WTC11 (cell line): ENCODE data around the gene HDGFL3. TPM values are rescaled to one million over a fixed set of nuclear protein-coding genes. Genes with fewer than 3 reads are reported as not detected.
"Not testable (repeated sequence)": the region's sequence is repeated elsewhere in the genome, so short reads cannot be mapped to it uniquely, and the experiment has no call there.

Experiments used
- ATAC-seq: fragments of 200-7000 bp; cut with Tn5 transposase; 2 replicates; pipeline ENCODE4 v1.10.0; 2021; ENCODE audit warnings: mild to moderate bottlenecking, moderate library complexity
- CTCF ChIA-PET: fragments of 300-600 bp; sonication (Branson Sonifier 250); formaldehyde crosslinking; loops from one replicate; lab custom pipeline; 2021; ENCODE audit warnings: antibody characterized with exemption; lab: Charles Lee
- POLR2A ChIA-PET: fragments of 350-600 bp; sonication (Branson Sonifier 250); formaldehyde crosslinking; loops from one replicate; lab custom pipeline; 2021; ENCODE audit warnings: antibody characterized with exemption; lab: Charles Lee
- DNase-seq: peaks from one replicate; pipeline ENCODE4 v3.0.0; 2021; ENCODE audit warnings: low spot score
- H3K27ac Mint-ChIP-seq: 2 replicates; pipeline ENCODE4 v1.8.0; 2021; ENCODE audit warnings: mixed read lengths
- H3K27me3 Mint-ChIP-seq: 2 replicates; pipeline ENCODE4 v1.8.0; 2021; ENCODE audit warnings: low read depth, mild to moderate bottlenecking, moderate library complexity, mixed read lengths
- H3K36me3 Mint-ChIP-seq: 2 replicates; pipeline ENCODE4 v1.8.0; 2021; ENCODE audit warnings: mixed read lengths
- H3K4me1 Mint-ChIP-seq: 2 replicates; pipeline ENCODE4 v1.8.0; 2022; ENCODE audit warnings: mixed read lengths
- H3K4me3 Mint-ChIP-seq: 2 replicates; pipeline ENCODE4 v1.8.0; 2021; ENCODE audit warnings: mild to moderate bottlenecking, moderate library complexity, mixed read lengths
- H3K9me3 Mint-ChIP-seq: 2 replicates; pipeline ENCODE4 v1.8.0; 2021; ENCODE audit warnings: mixed read lengths
- CREB1 ChIP-seq: sonication (generic); formaldehyde crosslinking; IDR thresholded peaks from 2 replicates; pipeline ENCODE4 v1.8.0; 2023; ENCODE audit warnings: mild to moderate bottlenecking, missing genetic modification reagents
- EMX1 ChIP-seq: fragments of 250-450 bp; sonication (Bioruptor Pico); IDR thresholded peaks from 2 replicates; pipeline ENCODE4 v1.8.0; 2021; ENCODE audit warnings: mild to moderate bottlenecking
- MXD4 ChIP-seq: fragments of 250-450 bp; sonication (Bioruptor Pico); IDR thresholded peaks from 2 replicates; pipeline ENCODE4 v1.8.0; 2021; ENCODE audit warnings: mild to moderate bottlenecking, moderate library complexity, borderline replicate concordance
- MYBL2 ChIP-seq: sonication (generic); formaldehyde crosslinking; IDR thresholded peaks from 2 replicates; pipeline ENCODE4 v1.8.1; 2023; ENCODE audit warnings: mild to moderate bottlenecking, moderate library complexity, missing genetic modification reagents
- SMAD3 ChIP-seq: sonication (generic); formaldehyde crosslinking; IDR thresholded peaks from 2 replicates; pipeline ENCODE4 v1.8.0; 2022; ENCODE audit warnings: missing genetic modification reagents, mild to moderate bottlenecking, borderline replicate concordance
- total RNA-seq: library from RNA; stranded (reverse); gene quantifications from 3 replicates; pipeline ENCODE4 v1.2.3, GENCODE V29; 2021
- TF ChIP-seq, protein P1 (sequence below): fragments of 250-450 bp; sonication (Bioruptor Pico); IDR thresholded peaks from 2 replicates; pipeline ENCODE4 v1.9.0; 2021; ENCODE audit warnings: mild to moderate bottlenecking
- TF ChIP-seq, protein P2 (sequence below): sonication (generic); formaldehyde crosslinking; conservative IDR thresholded peaks from 2 replicates; pipeline ENCODE4 v1.8.1; 2022; ENCODE audit warnings: mild to moderate bottlenecking, missing genetic modification reagents
- TF ChIP-seq, protein P3 (sequence below): sonication (generic); formaldehyde crosslinking; IDR thresholded peaks from 2 replicates; pipeline ENCODE4 v1.8.0; 2022; ENCODE audit warnings: mild to moderate bottlenecking, missing genetic modification reagents
- TF ChIP-seq, protein P4 (sequence below): fragments of 250-450 bp; sonication (Bioruptor Pico); IDR thresholded peaks from 2 replicates; pipeline ENCODE4 v2.1.2; 2022; ENCODE audit warnings: mild to moderate bottlenecking, moderate library complexity

Gene HDGFL3
- total RNA-seq, 1 experiment from 2014 or later, result 124 TPM

DNA sequence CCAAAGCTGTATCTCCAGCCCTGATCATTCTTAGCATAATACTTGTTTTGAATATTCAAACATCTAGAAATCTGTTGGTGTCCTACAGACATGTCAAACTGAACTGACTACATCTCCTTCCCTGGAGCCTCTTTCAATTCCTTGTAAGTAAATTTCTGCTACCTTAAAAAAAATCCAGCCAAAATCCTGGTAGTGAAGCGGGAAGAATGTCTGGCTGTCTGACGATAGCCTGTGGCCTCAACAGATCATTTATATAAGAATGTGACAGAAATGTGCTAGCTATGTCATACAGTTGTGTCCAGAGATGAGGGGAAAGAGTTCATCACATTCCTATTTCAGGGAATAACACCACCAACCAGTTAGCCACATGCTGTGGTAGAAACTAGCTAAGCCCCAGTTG lies 118.7 kb downstream of the HDGFL3 start (continued):
- TF ChIP-seq, protein P1, sequence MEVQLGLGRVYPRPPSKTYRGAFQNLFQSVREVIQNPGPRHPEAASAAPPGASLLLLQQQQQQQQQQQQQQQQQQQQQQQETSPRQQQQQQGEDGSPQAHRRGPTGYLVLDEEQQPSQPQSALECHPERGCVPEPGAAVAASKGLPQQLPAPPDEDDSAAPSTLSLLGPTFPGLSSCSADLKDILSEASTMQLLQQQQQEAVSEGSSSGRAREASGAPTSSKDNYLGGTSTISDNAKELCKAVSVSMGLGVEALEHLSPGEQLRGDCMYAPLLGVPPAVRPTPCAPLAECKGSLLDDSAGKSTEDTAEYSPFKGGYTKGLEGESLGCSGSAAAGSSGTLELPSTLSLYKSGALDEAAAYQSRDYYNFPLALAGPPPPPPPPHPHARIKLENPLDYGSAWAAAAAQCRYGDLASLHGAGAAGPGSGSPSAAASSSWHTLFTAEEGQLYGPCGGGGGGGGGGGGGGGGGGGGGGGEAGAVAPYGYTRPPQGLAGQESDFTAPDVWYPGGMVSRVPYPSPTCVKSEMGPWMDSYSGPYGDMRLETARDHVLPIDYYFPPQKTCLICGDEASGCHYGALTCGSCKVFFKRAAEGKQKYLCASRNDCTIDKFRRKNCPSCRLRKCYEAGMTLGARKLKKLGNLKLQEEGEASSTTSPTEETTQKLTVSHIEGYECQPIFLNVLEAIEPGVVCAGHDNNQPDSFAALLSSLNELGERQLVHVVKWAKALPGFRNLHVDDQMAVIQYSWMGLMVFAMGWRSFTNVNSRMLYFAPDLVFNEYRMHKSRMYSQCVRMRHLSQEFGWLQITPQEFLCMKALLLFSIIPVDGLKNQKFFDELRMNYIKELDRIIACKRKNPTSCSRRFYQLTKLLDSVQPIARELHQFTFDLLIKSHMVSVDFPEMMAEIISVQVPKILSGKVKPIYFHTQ (CRISPR knock-in tag), result no peak
- TF ChIP-seq CREB1 (CRISPR knock-in tag) (no peak), MYBL2 (CRISPR knock-in tag) (no peak)

- CTCF ChIA-PET, result interaction anchor here (0.7 kb wide), 1 partner anchor 514 kb away, joined by 3 read pairs; no protein-coding TSS in a partner anchor
- H3K9me3 Mint-ChIP-seq, result no peaks in the 10 kb centered on the region
These were observed 120.0 kb downstream of the HDGFL3 start for GRCh38 chr15:83087576-83087975.

DNA sequence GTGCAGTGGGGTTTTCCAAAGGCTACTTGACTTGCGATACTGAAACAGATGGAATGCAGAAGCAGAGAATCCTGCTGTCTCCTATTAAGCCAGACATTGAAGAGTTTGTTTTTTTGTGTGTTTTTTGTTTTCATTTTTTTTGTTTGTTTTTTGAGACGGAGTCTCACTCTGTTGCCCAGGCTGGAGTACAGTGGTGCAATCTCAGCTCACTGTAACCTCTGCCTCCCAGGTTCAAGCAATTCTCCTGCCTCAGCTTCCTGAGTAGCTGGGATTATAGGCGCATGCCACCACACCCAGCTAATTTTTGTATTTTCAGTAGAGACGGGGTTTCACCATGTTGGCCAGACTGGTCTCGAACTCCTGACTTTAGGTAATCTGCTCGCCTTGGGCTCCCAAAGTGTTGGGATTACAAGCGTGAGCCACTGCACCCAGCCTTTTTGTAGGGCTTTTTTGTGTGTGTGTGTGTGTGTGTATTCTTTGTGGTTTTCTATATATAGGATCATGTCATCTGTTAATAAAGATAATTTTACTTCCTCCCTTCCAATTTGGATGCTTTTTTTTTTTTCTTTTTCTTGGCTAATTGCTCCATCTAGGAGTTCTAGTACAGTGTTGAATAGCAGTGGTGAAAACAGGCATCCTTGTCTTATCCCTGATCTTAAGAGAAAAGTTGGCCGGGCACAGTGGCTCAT lies 121.6 kb downstream of the HDGFL3 start:
- H3K36me3 Mint-ChIP-seq, H3K27ac Mint-ChIP-seq, H3K4me3 Mint-ChIP-seq, ATAC-seq, POLR2A ChIA-PET, H3K9me3 Mint-ChIP-seq, H3K27me3 Mint-ChIP-seq, DNase-seq, CTCF ChIA-PET, H3K4me1 Mint-ChIP-seq: not testable (repeated sequence)

More at GRCh38 chr15:83087576-83087975, 120.0 kb downstream of the HDGFL3 start:
- ATAC-seq, result no peak
- Mint-ChIP-seq H3K27ac (no peak overlapping the region), H3K27me3 (peaks cover 2% of the 10 kb centered on the region; the same call in 1 of the 2 replicates), H3K4me1 (no peaks in the 10 kb centered on the region), H3K4me3 (no peak overlapping the region), H3K36me3 (no peaks in the 10 kb centered on the region)
- POLR2A ChIA-PET, result interaction anchor here (0.7 kb wide), 1 partner anchor 1009 kb away, joined by 4 read pairs; no protein-coding TSS in a partner anchor
- no peak for DNase-seq
- no peak for TF ChIP-seq EMX1 (CRISPR knock-in tag)
- TF ChIP-seq MXD4, result no peak
- TF ChIP-seq, protein P2, sequence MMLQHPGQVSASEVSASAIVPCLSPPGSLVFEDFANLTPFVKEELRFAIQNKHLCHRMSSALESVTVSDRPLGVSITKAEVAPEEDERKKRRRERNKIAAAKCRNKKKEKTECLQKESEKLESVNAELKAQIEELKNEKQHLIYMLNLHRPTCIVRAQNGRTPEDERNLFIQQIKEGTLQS (CRISPR knock-in tag), result no peak
- TF ChIP-seq, protein P3, sequence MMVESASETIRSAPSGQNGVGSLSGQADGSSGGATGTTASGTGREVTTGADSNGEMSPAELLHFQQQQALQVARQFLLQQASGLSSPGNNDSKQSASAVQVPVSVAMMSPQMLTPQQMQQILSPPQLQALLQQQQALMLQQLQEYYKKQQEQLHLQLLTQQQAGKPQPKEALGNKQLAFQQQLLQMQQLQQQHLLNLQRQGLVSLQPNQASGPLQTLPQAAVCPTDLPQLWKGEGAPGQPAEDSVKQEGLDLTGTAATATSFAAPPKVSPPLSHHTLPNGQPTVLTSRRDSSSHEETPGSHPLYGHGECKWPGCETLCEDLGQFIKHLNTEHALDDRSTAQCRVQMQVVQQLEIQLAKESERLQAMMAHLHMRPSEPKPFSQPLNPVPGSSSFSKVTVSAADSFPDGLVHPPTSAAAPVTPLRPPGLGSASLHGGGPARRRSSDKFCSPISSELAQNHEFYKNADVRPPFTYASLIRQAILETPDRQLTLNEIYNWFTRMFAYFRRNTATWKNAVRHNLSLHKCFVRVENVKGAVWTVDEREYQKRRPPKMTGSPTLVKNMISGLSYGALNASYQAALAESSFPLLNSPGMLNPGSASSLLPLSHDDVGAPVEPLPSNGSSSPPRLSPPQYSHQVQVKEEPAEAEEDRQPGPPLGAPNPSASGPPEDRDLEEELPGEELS (CRISPR knock-in tag), result no peak
- TF ChIP-seq SMAD3 (CRISPR knock-in tag), result no peak
- TF ChIP-seq, protein P4, sequence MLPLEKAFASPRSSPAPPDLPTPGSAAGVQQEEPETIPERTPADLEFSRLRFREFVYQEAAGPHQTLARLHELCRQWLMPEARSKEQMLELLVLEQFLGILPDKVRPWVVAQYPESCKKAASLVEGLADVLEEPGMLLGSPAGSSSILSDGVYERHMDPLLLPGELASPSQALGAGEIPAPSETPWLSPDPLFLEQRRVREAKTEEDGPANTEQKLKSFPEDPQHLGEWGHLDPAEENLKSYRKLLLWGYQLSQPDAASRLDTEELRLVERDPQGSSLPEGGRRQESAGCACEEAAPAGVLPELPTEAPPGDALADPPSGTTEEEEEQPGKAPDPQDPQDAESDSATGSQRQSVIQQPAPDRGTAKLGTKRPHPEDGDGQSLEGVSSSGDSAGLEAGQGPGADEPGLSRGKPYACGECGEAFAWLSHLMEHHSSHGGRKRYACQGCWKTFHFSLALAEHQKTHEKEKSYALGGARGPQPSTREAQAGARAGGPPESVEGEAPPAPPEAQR, result no peak

DNA sequence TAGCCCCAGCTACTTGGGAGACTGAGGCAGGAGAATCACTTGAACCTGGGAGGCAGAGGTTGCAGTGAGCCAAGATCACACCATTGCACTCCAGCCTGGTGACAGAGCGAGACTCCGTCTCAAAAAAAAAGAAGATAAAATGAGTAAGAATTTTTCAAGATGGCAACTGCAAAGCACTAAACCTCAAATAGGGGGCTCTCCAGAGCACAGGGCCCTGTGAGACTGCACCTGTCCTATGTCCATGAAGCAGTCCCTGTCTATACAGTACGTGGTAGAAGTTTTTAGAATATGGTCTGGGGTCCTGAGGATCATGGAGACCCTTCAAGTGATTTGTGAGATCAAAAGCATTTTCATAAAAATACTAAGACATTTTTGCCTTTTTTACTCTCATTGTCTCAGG lies 122.2 kb downstream of the HDGFL3 start:
- H3K4me3 Mint-ChIP-seq, H3K9me3 Mint-ChIP-seq, H3K27me3 Mint-ChIP-seq, H3K27ac Mint-ChIP-seq, POLR2A ChIA-PET, DNase-seq, H3K36me3 Mint-ChIP-seq, H3K4me1 Mint-ChIP-seq, CTCF ChIA-PET: not testable (repeated sequence)
- ATAC-seq, result peak; percentile 74
